Stimulated activated CD4-positive, alpha-beta T cell treated with anti-CD3 and anti-CD28 coated beads, Interleukin-15, amount 100 ng/mL, for 1 hour (primary cell): ENCODE data around the gene MTFP1.
"Not testable (repeated sequence)": the region's sequence is repeated elsewhere in the genome, so short reads cannot be mapped to it uniquely, and the experiment has no call there.

ENCODE experiments used
- DNase-seq, 2 donors: peaks; one replicate each; pipeline ENCODE4 v3.0.0-alpha.2; 2020; ENCODE audit warnings: low read depth in 1 of 2, low spot score in 1 of 2

Gene MTFP1

DNA sequence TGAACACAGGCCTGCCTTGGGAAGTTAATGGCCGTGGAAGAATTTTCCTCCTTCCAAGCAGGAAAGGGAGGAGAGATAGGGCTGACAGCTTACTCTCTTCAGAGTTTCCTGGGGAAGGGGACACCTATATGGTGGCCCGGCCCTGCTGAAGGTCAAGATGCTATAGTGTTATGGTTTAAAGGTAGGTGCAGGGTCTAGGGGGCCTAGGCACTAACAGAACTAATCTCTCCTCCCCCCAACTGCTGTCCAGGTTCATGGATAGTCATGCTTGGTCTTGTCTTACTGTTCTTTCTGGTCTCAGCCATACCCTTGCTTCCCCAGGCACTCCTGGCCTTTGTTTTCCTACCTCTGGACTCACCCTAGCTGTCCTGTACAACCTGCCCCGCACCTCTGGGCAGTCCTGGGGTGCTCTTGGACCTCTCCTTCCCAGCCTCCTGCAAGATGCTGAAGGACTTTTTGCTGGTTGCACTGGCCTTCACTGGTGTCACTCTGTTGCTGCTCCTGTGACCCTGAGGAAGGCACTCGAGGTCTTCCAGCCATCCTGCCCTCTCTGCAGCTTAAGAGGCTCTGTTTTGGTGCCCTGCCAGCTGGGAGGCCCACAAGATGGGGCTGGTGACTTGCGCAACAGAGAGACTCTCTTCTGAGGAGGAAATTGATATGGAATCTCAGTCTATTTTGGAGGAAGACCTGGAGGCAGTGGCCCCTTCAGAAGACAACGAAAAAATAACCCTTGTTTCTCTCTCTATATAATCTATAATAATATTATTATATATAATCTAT, 28.4 kb downstream of the MTFP1 start:
- no peak for DNase-seq

DNA sequence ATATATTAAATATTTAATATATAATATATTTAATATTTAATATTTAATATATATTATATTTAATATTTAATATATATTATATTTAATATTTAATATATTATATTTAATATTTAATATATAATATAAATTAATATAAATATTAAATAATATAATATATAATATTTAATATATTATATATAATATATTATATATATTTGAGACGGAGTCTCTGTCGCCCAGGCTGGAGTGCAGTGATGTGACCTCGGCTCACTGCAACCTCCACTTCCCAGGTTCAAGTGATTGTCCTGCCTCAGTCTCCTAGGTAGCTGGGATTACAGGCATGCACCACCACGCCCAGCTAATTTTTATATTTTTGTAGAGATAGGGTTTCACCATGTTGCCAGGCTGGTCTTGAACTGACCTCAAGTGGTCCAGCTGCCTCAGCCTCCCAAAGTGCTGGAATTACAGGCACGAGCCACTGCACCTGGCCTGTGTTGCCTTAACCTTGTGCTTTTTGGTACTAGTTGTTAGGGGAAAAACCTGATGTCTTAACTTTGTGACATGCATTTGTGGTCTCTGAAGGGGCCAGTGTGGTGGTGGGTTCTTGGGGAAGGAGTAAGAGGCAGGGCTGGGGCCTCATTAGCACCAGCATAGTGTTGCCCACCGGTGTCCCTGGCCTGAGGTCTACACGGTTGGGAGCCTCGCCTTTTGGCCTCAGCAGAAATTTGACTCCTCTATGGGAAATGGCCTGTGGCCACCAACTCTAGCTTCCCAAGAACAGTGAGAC, 29.7 kb downstream of the MTFP1 start:
- DNase-seq = no peak

DNA sequence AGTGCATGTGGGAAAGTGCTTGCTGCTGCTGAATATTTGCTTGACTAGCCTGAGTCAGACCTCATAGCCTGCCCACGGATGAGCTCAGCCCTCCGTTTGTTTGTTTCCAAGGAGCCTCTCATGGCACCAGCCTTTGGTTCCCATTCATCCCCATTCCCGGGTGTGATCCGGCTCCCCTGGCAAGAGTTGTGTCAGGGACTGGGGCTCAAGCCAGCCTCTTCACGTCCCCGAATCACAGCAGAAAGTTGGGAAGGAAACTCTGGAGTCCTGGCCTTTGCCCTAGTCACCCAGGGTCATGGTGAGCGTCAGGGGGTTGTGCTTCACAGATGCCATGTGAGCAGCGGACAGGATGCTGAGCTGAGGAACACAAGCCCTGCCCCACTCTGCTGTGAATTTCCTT, 32.4 kb downstream of the MTFP1 start:
- DNase-seq = no peak

DNA sequence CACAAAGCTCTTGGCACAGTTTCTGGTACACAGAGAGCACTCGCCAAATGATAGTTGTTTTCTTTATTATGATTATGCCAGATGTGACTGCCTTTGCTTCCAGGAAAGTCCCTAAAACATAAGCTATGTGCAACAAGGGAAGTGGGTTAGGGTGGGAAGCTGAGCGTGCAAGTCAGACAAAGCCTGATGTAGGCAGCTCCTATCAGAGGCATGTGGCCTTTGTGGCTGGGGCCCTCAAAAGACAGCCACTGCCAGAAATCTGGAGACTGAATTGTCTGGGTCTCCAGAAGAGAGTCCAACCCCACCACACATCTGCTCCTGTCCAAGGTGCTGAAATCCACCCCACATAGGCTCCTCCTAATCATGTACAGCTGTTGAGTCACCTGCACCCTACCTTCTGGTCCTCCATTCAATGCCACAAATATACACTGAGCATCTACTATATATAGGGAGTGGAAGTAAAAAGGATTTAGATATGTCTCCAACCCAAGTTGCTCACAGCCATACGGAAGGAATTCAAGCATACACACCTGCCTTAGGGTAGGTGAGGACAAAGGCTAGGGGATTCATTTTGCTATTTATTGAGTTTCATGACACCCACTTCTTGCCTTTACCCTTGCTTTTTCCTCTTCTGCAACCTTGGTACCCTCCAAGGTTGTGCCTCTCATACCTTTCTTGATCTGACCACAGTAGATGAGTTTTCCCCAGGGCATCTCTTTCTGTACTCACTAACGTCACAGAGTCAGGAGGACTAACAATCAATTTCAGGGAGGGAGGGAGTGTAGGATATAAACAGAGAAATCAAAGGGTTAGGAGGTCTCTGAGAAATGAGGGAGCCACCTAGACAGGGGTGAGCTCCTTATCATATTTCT, 33.8 kb downstream of the MTFP1 start:
- DNase-seq = no peak

DNA sequence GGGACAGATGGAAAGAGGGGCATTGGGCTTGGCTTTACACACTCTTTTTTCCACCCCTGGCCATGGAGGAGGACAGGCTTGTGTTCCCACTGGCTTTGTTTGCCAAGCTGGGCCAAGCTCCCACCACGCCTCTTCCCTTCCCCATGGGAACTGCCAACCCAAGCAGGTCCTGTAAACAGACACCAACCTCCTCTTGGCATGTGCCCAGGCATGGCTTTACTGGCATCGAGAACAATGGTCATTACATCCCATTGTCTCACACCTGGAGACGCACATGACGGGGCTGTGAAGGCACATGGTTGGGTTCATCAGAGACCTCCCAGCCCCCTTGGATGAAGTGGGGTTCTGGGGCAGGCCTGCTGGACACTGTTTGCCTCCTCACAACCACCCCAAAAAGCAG, 34.6 kb downstream of the MTFP1 start:
- DNase-seq = no peak

DNA sequence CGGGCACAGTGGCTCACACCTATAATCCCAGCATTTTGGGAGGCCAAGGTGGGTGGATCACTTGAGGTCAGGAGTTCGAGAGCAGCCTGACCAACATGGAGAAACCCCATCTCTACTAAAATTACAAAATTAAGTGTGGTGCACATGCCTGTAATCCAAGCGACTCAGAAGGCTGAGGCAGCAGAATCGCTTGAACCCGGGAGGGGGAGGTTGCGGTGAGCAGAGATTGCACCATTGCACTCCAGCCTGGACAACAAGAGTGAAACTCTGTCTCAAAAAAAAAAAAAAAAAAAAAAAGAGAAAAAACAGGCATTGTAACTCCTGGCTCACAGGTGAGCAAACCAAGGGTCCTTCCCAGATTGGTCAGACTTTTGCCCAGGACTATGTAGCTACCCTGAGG, 35.0 kb downstream of the MTFP1 start:
- not testable (repeated sequence) for DNase-seq

DNA sequence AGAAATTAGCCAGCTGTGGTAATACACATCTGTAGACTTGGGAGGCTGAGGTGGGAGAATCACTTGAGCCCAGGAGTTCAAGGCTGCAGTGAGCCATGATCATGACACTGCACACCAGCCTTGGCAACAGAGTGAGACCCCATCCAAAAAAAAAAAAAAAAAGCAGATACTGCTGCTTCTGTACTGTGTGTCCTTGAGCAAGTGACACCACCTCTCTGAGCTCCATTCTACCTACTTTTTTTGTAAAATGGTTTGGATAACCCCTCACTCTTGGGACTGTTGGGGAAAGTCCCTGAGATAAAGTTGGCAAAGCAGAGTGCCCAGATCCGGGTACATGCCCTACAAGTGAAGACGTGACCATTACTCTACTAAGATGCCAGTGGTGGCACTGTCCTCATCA, 43.6 kb downstream of the MTFP1 start:
- DNase-seq = no peak

DNA sequence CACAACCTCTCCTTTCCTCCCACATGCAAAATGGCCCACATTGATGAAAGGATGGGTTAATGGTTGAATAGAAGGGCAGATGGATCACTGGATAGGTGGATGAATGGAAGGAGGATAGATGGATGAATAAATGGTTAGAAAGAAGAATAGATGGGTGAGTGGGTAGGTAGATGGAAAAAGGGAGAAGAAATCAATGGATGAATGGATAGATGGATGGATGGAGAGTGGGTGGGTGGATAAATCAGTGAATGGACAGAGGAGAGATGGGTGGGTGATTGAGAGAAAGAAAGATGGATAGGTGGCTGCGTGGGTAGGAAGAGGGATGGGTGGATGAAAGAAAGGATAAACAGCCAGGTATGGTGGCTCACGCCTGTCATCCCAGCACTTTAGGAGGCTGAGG, 45.1 kb downstream of the MTFP1 start:
- no peak for DNase-seq

DNA sequence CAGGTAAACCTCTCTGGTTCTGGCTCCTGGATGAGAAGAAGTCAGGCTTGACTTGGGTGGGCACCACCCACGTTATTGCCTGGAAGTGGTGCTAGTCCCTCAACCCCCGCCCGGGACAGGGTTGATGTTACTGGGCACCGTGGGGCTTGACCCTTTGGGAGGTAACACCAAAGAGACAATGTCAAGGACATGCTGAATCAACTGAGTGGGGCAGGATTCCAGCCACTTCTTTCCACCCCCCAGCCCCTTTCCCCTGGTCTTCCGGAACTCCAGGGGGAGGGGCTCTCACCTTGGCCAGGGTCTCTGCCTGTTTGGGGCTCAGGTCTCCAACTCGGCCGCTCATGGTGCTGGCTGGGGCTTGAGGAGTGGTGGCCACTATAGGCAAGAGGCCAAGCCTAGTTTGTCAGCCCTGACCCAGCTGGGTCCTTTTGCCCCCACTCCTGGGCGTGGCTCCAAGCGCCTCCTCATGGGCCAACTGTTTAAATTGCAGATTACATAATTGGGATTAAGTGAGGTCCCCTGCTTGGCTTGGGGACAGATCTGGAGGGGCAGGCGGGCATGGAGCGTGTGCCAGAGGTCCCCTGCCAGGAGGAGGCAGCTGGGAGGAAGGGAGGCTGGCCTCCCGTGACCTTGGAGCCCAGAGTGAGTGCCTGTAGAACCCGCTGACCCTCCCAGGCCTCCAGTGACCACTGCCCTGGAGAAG, 46.2 kb downstream of the MTFP1 start, which contains the start of gene SEC14L3:
SEC14L3 (minus strand) TSS at position 402 of the 703 bp plus-strand sequence; CDS start at position 343, 59 bp downstream.
- no peak for DNase-seq

DNA sequence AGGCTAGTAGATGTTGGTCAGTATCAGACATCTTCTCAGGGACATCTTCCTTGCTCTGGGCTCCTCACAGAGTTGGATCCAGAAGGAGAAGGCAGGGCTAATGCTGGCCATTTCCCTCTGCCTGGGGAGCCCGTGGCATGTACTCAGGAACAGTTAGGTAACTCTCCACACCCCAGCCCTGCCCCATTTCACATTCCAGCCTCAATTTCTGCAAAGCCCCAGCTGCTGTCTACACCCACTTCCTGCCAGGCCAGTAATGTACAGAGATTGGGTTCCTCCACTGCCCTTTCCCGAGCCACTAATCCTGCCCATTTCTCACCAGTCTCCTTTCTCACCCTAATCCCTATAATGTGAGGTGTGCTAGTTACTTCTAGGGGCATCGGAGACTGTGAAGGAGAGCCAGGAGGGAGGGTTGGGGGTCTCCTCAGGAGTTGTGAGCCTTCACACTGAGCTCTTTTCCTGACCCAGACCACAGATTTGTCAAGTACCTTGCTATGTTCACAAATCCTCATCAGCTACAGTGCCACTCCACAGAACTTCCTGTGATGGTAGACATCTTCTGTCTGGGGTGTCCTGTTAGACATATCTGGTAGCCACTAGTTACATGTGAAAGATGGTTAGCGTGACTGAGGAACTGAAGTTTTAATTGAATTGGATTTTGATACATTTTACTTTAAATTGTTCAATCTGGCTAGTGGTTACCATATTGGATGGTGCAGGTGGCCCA, 47.6 kb downstream of the MTFP1 start:
- no peak for DNase-seq

DNA sequence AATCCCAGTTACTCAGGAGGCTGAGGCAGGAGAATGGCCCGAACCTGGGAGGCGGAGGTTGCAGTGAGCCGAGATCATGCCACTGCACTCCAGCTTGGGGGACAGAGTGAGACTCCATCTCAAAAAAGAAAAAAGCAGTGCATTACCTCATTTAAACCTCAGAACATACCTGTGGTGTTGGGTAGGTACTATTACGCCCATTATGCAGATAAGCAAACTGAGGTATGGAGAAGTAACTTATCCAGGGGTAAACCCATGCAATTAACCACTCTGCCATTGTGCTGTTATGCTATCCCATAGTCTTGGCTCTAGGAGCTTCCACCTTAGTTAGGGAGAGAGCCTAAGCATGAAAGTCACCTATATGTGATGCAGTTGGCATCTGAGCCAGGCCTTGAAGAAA, 48.6 kb downstream of the MTFP1 start:
- DNase-seq = no peak

DNA sequence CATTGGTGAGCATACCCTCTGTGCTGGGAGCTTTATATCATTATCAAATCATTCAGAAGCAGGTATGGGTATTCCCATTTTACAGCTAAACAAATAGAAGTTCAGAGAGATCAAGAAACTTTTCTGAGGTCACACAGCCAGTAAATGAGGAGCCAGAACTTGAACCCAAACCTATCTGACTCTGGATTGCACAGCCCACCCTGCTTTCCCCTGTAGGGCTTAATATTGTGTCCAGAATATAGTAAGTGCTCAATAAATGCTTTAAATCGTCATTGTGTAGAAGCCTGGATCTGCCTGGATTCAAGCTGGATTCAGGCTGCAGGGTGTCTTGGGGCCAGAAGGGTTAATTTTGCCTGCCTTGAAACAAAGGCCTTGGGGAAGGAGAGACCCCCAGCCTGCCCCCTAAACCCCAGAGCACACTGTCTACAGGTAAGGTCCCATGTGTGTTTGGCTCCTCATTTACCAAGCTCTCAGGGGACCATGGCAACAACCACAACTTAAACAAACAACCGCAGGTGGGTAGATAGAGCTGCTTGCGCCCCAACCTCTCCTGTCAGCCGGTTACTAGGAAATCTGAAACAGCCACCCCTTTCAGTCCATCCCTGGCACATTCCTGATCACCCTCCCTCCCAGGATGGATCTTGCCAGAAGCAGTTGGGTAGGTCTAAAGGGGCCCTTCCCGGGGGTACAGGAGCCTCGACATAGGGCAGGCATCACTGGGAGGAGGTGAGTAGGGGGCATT, 49.3 kb downstream of the MTFP1 start:
- no peak for DNase-seq
